ES-I3 (cell line): ENCODE results near the gene LENG8.
A peak's percentile ranks its signal among the peaks of the same experiment; 100 is the strongest.
"Not testable (repeated sequence)": the region's sequence is repeated elsewhere in the genome, so short reads cannot be mapped to it uniquely, and the experiment has no call there.

ENCODE experiments used
- H3K36me3 ChIP-seq: 2 replicates; pipeline ENCODE4 v1.6.1; 2013; ENCODE audit warnings: mild to moderate bottlenecking, low read length, control low read depth, moderate library complexity; ENCODE audit not compliant: insufficient read depth
- H3K4me1 ChIP-seq: 2 replicates; pipeline ENCODE4 v1.6.1; 2013; ENCODE audit warnings: mild to moderate bottlenecking, control low read depth, low read length; ENCODE audit not compliant: insufficient read depth
- H3K9ac ChIP-seq: 2 replicates; pipeline ENCODE4 v1.6.1; 2013; ENCODE audit warnings: low read depth, mild to moderate bottlenecking, low read length, moderate library complexity
- H3K9me3 ChIP-seq: 2 replicates; pipeline ENCODE4 v1.6.1; 2013; ENCODE audit warnings: mild to moderate bottlenecking, low read length, moderate library complexity; ENCODE audit not compliant: control insufficient read depth, insufficient read depth

Gene LENG8

DNA sequence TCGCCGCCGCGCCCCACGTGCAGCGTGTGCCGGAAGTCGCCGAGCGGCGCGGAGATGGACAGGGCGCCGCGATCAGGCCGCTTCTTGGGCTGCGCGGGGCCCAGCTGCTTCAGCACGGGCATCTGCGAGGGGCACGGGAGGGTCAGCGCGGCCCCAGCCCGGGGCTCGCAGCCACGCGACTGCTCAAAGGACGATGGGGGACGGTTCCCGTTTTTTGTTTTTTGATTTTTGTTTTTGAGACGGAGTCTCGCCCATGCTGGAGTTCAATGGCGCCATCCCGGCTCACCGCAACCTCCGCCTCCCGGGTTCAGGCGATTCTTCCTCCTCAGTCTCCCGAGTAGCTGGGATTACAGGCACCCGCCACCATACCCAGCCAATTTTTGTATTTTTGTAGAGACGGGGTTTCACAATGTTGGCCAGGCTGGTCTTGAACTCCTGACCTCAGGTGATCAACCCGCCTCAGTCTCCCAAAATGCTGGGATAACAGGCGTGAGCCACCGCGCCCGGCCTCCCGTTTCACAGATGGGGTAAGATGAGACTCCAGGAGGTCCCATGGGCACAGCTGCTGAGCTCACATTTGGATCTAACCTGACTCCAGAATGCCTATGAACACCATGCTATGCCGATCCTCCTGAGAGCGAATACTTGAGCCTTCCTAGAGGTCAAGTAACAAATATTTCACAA is 16.6 kb downstream of the LENG8 start:
- Histone ChIP-seq H3K4me1 (peaks cover 13% of the 10 kb centered on the region; the same call in 1 of the 2 replicates), H3K9ac (peak overlapping the region; percentile 28; the same call in 1 of the 2 replicates)

DNA sequence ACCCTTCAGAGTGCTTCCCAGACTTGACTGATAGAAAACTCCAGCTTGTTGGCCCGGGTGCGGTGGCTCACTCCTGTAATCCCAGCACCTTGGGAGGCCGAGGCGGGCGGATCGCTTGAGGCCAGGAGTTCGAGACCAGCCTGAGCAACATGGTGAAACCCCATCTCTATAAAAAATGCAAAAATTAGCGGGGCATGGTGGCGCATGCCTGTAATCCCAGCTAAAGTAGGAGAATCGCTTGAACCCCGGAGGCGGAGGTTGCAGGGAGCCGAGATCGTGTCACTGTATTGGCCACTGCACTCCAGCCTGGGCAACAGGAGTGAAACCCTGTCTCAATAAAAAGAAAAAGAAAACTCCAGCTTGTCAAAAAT is 17.1 kb downstream of the LENG8 start:
- not testable (repeated sequence) for H3K36me3 ChIP-seq

More for the DNA sequence above, 16.6 kb downstream of the LENG8 start:
- no peaks in the 10 kb centered on the region for H3K36me3 ChIP-seq
- H3K9me3 ChIP-seq, result no peaks in the 10 kb centered on the region

DNA sequence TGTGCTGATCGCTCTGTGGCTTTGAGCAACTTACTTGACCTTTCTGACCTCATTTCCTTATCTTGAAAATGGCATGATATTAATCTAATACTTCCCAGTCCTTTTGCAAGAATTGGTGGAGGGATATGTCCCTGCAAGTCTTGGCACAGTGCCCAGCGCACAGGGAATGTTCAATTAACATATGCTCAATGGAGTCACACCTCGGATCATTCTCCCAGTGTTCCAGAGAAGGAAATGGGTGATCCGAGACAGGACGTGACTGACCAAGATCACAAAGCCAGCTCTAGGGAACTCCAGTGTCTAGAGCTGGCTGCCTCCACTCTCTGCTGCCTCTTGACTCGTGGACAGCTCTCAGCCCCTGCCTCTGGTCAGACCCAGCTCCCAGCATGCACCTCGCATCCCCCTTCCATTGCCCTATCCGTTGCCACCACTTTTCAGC is 20.5 kb downstream of the LENG8 start:
- H3K9me3 ChIP-seq, result no peaks in the 10 kb centered on the region
- peaks cover 13% of the 10 kb centered on the region for H3K4me1 ChIP-seq
- H3K9ac ChIP-seq, result no peak overlapping the region
- H3K36me3 ChIP-seq, result no peaks in the 10 kb centered on the region

More for the DNA sequence above, 17.1 kb downstream of the LENG8 start:
- H3K9ac ChIP-seq, H3K9me3 ChIP-seq: not testable (repeated sequence)
- peaks cover 13% of the 10 kb centered on the region; the same call in 1 of the 2 replicates for H3K4me1 ChIP-seq

DNA sequence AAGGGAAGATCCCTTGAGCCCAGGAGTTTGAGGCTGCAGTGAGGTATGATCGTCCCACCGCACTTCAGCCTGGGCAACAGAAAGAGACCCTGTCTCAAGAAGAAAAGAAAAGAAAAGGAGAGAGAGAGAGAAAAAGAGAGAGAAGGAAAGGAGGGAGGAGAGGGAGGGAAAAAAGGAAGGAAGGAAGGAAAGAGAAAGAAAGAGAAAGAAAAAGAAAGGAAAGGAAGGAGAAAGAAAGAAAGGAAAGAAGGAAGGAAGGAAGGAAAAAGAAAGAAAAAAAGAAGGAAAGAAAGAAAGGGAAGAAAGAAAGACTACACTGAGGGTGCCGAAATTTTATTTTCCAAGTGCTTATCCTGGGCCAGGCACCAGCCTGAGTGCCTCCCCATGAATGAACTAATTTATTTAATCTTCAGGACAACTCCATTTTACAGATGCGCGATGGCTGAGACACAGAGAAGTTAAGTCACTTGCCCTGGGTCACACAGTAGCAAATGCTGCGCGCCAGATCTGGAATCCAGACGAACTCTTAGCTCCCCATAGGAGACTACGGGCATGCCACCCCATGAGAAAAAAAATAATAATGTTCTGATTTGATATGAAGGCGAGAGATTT is 21.4 kb downstream of the LENG8 start:
- Histone ChIP-seq H3K9ac (peak overlapping the region; percentile 57; the same call in 1 of the 2 replicates), H3K36me3 (no peaks in the 10 kb centered on the region), H3K9me3 (no peaks in the 10 kb centered on the region), H3K4me1 (peaks cover 13% of the 10 kb centered on the region)

DNA sequence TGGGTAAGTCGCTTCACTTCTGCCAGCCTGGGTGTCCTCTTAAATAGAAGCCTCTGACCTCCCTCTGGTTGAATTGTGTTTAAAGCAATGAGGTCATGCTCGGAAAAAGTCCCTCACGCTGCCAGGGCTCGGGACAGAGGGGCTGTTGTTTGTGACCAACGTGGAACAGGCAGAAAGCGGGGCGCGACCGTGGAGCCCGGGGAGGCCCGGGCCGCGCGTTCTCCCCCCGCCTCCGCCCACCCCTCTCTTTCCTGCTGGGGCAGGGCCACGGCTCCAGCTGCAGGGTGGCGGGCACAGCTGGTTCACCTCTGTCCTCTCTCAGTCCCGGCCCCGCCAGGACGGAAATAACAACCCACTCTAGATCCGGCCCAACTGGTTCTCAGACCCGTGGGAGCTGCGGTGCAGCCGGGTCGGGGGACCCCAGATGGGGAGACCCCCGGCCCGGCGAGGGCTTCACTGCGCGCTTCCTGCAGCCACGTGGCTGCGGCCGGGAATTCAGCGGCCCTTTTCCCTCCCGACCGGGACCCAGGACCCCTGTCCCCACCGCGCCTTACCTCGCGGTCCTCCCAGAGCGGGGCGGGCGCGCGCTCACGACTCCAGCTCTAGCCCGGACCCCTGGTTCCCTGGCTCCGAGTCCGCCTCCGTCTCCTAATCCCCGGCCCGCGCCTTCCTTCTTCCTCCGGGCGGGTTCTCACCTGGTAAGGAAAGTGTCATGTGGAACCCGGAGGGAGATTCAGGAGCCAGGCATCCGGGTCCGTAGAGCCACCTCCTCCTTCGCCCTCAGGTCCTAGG is 22.2 kb downstream of the LENG8 start:
- Histone ChIP-seq H3K9ac (peak overlapping the region; percentile 57), H3K9me3 (no peaks in the 10 kb centered on the region), H3K36me3 (no peaks in the 10 kb centered on the region), H3K4me1 (peaks cover 13% of the 10 kb centered on the region)

DNA sequence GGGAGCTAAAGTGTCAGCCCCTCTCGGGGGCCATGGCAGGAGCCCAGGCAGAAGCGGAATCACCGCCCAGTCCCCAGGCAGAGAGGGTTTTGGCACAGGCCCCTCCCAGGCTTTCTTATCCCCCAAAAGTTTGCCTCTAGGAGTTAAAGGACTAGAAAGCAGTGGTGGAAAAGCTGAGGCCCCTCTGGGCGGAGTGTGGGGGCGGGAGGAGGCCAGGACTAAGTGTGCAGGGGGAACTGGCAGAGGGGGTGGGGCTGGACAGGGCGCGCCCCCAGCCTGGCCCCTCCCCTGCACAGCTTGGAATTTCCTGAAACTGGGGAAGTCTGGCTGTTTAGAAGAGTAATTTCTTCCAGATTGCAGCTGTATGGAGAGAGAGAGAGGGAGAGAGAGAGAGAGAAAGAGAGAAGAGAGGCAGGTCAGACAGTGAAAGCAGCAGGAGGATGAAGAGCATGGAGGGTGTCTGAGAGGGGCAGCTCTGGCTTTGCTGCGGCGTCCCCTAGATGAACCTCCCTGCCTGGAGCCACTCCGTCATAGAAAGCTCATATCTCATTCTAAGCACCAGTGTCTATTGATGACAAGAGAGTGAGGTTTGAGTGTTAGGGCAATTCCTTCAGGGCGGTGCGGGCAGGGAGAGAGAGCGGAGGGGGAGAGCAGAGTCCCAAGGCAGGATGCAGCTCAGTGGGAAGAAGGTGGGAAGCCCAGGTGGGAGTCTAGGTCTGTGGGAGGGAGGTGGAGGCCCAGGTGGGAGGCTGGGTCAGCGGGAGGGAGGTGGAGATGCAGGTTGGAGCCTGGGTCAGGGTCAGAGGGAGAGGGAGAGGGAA is 24.3 kb downstream of the LENG8 start, which contains the start of gene CDC42EP5:
TSS of gene CDC42EP5 (minus strand) at position 226 of the 821 bp plus-strand sequence. CDS start 7,749 bp downstream, outside the sequence.
- Histone ChIP-seq H3K4me1 (peaks cover 13% of the 10 kb centered on the region), H3K9ac (peak within 1 kb of the TSS; percentile 49; the same call in 1 of the 2 replicates), H3K36me3 (no peaks in the 10 kb centered on the region), H3K9me3 (no peaks in the 10 kb centered on the region)

DNA sequence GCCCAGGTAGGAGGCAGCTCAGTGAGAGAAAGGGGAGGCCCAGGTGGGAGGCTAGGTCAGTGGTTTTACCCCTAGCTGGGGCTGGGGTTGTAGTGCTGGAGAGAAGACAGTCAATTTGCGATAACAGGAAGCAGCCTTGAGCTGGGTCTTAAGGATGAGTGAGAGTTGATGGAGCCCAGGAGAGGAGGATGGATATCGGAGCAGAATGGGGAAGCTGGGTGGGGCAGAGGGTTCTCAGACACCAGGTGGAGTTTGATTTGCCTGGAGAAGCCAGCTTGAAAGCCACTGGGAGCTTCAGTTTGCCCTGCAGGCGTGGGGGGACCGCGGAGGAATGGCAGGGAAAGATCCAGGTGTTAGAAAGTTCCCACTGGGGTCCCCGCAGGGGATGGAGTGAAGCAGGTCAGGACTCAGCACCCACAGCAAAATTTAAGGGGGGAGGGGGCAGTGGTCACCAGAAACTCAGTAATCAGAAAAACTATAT is 24.9 kb downstream of the LENG8 start:
- peak overlapping the region; percentile 49; the same call in 1 of the 2 replicates for H3K9ac ChIP-seq
- H3K9me3 ChIP-seq, result no peaks in the 10 kb centered on the region
- no peaks in the 10 kb centered on the region for H3K36me3 ChIP-seq
- H3K4me1 ChIP-seq, result peaks cover 13% of the 10 kb centered on the region

DNA sequence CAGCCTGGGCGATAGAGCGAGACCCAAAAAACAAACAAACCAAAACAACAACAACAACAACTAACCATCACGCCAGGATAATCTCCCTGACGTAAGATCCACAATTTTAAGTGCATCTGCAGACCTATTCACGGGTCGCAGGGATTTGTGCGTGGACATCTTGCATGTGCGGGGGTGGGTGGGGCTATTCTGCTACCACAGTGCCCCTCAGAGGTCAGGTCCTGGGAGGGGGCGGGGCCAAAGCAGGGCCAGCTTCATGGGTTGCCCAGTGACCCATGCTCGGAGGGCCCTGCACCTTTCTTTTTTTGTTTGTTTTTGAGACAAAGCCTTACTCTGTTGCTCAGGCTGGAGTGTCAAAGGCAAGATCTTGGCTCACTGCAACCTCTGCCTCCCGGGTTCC is 26.7 kb downstream of the LENG8 start:
- H3K9me3 ChIP-seq, result no peaks in the 10 kb centered on the region
- H3K36me3 ChIP-seq, result no peaks in the 10 kb centered on the region
- no peak overlapping the region for H3K9ac ChIP-seq
- peaks cover 7% of the 10 kb centered on the region for H3K4me1 ChIP-seq

DNA sequence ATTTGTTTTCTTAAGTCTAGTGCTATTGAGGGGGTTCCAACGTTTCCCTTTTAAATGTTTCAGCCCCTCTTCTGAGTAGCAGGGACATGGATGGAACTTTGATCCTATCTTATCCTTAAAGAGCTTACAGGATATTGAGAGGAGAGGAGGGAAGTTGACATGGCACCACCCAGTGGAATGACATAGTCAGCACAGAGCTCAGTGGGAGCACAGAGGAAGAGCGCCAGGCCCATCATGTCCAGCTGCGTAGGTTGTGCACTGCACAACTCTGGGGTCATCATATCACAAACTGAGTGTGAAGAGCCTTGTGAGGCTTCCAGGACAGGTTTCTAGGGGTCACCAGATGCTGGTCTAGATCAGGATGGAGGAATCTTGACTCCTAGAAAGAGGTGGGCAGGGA is 28.7 kb downstream of the LENG8 start:
- H3K9me3 ChIP-seq, result no peaks in the 10 kb centered on the region
- H3K9ac ChIP-seq, result no peak overlapping the region
- H3K36me3 ChIP-seq, result no peaks in the 10 kb centered on the region
- H3K4me1 ChIP-seq, result peaks cover 7% of the 10 kb centered on the region

DNA sequence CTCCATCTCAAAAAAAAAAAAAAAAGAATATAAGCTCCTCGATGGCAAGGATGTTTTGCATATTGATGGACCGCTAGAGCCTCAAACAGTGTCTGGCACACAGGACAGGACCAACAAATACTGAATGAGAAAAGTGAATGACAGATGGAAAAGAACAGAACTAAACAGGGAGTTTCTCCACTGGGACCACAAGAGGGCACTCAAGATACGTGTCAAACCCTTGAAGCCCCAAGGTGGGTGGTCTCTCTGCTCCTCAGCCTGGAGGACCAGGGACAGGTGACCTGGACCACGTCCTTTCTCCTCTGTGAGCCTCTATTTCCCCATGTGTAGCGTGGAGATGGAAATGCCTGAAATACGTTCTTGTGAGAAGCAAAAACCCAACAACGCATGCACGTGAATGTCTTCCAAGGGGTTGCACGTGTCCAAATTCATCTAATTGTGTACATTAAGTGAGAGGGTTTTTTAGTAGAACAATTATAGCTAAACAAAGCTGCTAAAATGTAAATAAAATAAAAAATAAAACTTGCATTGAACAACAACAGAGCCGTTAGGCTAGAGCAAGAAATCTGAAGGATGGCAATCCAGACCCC is 29.8 kb downstream of the LENG8 start:
- H3K4me1 ChIP-seq, result peaks cover under 1% of the 10 kb centered on the region; the same call in 1 of the 2 replicates
- no peaks in the 10 kb centered on the region for H3K9me3 ChIP-seq
- H3K36me3 ChIP-seq, result no peaks in the 10 kb centered on the region
- H3K9ac ChIP-seq, result no peak overlapping the region

DNA sequence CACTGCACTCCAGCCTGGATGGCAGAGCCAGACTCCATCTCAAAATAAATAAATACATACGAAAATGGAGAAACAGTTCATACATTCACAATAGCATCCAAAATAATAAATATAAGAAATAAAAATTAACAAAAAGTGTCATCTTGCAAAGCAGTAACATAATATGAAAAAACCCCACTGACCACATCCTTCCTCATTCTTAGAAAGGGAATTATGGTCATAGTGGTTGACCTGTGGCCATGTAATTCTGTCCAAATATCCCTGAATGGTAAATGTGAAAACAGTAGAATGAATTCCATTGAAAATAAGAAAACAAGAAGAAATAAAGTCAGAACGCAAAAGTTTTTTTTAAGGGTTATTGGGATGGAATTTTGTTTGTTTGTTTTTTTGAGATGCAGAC is 31.1 kb downstream of the LENG8 start:
- Histone ChIP-seq H3K36me3 (no peaks in the 10 kb centered on the region), H3K4me1 (no peaks in the 10 kb centered on the region), H3K9ac (no peak overlapping the region), H3K9me3 (no peaks in the 10 kb centered on the region)

DNA sequence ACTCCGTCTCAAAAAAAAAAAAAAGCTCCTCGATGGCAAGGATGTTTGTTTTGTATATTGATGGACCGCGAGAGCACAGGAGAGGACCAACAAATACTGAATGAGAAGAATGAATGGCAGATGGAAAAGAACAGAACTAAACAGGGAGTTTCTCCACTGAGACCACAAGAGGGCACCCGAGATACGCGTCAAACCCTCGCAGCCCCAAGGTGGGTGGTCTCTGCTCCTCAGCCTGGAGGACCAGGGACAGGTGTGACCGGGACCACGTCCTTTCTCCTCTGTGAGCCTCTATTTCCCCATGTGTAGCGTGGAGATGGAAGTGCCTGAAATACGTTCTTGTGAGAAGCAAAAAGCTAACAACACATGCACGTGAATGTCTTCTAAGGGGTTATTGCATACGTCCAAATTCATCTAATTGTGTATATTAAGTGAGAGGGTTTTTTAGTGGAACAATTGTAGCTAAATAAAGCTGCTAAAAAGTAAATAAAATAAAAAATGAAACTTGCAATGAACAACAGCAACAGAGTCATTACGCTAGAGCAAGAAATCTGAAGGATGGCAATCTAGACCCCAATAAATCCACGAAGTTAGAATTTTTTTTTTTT is 32.4 kb downstream of the LENG8 start:
- H3K9me3 ChIP-seq, result no peaks in the 10 kb centered on the region
- H3K36me3 ChIP-seq, result no peaks in the 10 kb centered on the region
- H3K9ac ChIP-seq, result no peak overlapping the region
- H3K4me1 ChIP-seq, result no peaks in the 10 kb centered on the region

DNA sequence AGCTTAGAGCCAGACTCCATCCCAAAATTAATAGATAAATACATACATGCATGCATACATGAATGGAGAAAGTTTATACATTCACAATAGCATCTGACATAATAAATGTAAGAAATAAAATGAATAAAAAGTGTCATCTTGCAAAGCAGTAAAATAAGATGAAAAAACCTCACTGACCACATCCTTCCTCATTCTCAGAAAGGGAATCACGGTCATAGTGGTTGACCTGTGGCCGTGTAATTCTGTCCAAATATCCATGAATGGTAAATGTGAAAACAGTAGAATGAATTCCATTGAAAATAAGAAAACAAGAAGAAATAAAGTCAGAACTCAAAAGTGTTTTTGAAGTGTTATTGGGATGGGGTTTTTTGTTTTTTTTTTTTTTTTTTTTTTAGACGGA is 33.9 kb downstream of the LENG8 start:
- H3K4me1 ChIP-seq, result no peaks in the 10 kb centered on the region
- no peaks in the 10 kb centered on the region for H3K9me3 ChIP-seq
- H3K36me3 ChIP-seq, result no peaks in the 10 kb centered on the region
- H3K9ac ChIP-seq, result no peak overlapping the region
